KG1 (cell line): ENCODE results near the gene EPYC.
"Not testable (repeated sequence)": the region's sequence is repeated elsewhere in the genome, so short reads cannot be mapped to it uniquely, and the experiment has no call there.

Experiments
- DNase-seq: peaks from one replicate; lab custom pipeline; 2025; lab: John Stamatoyannopoulos, UW

The EPYC gene

GRCh38 chr12:90991952-90992465 lies 12.8 kb downstream of the EPYC start:
- DNase-seq = no peak

- DNase-seq = no peak
These were observed 14.2 kb downstream of the EPYC start for GRCh38 chr12:90990611-90991010.

- no peak for DNase-seq
These were observed 15.1 kb downstream of the EPYC start for GRCh38 chr12:90989686-90990111.

- no peak for DNase-seq
These were observed 17.3 kb downstream of the EPYC start for GRCh38 chr12:90987520-90987919.

GRCh38 chr12:90987101-90987500 lies 17.7 kb downstream of the EPYC start:
- DNase-seq = no peak

- not testable (repeated sequence) for DNase-seq
These were observed 19.4 kb downstream of the EPYC start for GRCh38 chr12:90985331-90985730.

- DNase-seq = no peak
These were observed 20.7 kb downstream of the EPYC start for GRCh38 chr12:90984114-90984513.

- no peak for DNase-seq
These were observed 22.6 kb downstream of the EPYC start for GRCh38 chr12:90982170-90982569.

GRCh38 chr12:90979951-90980350 lies 24.8 kb downstream of the EPYC start:
- no peak for DNase-seq

GRCh38 chr12:90979019-90979418 lies 25.8 kb downstream of the EPYC start:
- DNase-seq = no peak

GRCh38 chr12:90978117-90978770 lies 26.5 kb downstream of the EPYC start:
- DNase-seq = peak; percentile 11

GRCh38 chr12:90977224-90977623 lies 27.5 kb downstream of the EPYC start:
- DNase-seq = no peak

- DNase-seq = no peak
These were observed 30.5 kb downstream of the EPYC start for GRCh38 chr12:90974286-90974685.

GRCh38 chr12:90972226-90972625 lies 32.5 kb downstream of the EPYC start:
- DNase-seq = no peak

GRCh38 chr12:90970911-90971310 lies 33.9 kb downstream of the EPYC start:
- DNase-seq = no peak

- no peak for DNase-seq
These were observed 34.3 kb downstream of the EPYC start for GRCh38 chr12:90970471-90970870.

GRCh38 chr12:90969851-90970250 lies 34.9 kb downstream of the EPYC start:
- no peak for DNase-seq

GRCh38 chr12:90969346-90969745 lies 35.4 kb downstream of the EPYC start:
- no peak for DNase-seq

- no peak for DNase-seq
These were observed 39.6 kb downstream of the EPYC start for GRCh38 chr12:90965204-90965603.

GRCh38 chr12:90964616-90965015 lies 40.2 kb downstream of the EPYC start:
- no peak for DNase-seq

- no peak for DNase-seq
These were observed 40.8 kb downstream of the EPYC start for GRCh38 chr12:90963946-90964345.

GRCh38 chr12:90961154-90961553 lies 43.6 kb downstream of the EPYC start:
- no peak for DNase-seq

GRCh38 chr12:90959538-90960139 lies 45.1 kb downstream of the EPYC start:
- DNase-seq = peak; percentile 45

GRCh38 chr12:90959032-90959431 lies 45.7 kb downstream of the EPYC start:
- DNase-seq = no peak
